Measurements from ENCODE around the gene ANXA10. TPM values are rescaled to one million over a fixed set of nuclear protein-coding genes. Genes with fewer than 3 reads are reported as not detected.
"Not testable (repeated sequence)": the region's sequence is repeated elsewhere in the genome, so short reads cannot be mapped to it uniquely, and the experiment has no call there.

The ANXA10 gene
- total RNA-seq, 3 donors from 2014 or later = not detected

DNA sequence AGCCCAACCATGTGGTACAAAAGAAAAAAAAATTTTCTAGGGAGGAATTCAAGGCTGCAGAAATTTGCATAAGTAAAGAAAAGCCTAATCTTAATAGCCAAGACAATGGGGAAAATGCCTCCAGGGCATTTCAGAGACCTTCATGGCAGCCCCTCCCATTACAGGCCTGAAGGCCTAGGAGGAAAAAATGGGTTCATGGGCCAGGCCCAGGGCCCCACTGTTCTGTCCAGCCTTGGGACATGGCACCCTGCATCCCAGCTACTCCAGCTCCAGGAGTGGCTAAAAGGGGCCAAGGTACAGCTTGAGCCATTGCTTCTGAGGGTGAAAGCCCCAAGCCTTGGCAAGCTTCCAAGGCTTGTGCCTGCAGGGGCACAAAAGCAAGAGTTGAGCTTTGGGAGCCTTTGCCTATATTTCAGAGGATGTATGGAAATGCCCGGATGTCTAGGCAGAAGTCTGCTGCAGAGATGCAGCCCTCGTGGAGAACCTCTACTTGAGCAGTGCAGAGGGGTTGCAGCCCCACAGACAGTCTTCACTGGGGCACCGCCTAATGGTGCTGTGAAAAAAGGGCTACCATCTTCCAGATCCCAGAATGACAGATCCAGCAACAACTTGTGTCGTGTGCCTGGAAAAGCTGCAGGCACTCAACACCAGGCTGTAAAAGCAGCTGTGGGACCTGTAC is 111.0 kb downstream of the ANXA10 start:
- Histone ChIP-seq H3K9me3 (peaks cover 14 to 15% of the 10 kb centered on the region in 2 donors), H3K4me3 (no peak overlapping the region), H3K4me1 (no peaks in the 10 kb centered on the region), H3K27ac (no peak overlapping the region), H3K36me3 (no peaks in the 10 kb centered on the region), H3K27me3 (no peaks in the 10 kb centered on the region)
- no peak for TF ChIP-seq POLR2AphosphoS5 (IDR thresholded peaks at IDR 0.05)
- TF ChIP-seq, protein P1, sequence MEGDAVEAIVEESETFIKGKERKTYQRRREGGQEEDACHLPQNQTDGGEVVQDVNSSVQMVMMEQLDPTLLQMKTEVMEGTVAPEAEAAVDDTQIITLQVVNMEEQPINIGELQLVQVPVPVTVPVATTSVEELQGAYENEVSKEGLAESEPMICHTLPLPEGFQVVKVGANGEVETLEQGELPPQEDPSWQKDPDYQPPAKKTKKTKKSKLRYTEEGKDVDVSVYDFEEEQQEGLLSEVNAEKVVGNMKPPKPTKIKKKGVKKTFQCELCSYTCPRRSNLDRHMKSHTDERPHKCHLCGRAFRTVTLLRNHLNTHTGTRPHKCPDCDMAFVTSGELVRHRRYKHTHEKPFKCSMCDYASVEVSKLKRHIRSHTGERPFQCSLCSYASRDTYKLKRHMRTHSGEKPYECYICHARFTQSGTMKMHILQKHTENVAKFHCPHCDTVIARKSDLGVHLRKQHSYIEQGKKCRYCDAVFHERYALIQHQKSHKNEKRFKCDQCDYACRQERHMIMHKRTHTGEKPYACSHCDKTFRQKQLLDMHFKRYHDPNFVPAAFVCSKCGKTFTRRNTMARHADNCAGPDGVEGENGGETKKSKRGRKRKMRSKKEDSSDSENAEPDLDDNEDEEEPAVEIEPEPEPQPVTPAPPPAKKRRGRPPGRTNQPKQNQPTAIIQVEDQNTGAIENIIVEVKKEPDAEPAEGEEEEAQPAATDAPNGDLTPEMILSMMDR (IDR thresholded peaks at IDR 0.05) = no peak
- TF ChIP-seq POLR2A (IDR thresholded peaks at IDR 0.05) = no peak
- DNase-seq (ENCODE audit: low spot score in 2 of 2) = no peak
- intact Hi-C loops (cut with DNase I; ENCODE audit: low total_unique reads) = no loop called here

- DNase-seq (ENCODE audit: low spot score in 2 of 2) = no peak
- TF ChIP-seq POLR2AphosphoS5 (IDR thresholded peaks at IDR 0.05) (no peak), POLR2A (IDR thresholded peaks at IDR 0.05) (no peak)
- TF ChIP-seq, protein P1 (IDR thresholded peaks at IDR 0.05) = no peak
- intact Hi-C loops (cut with DNase I; ENCODE audit: low total_unique reads) = no loop called here
- Histone ChIP-seq H3K36me3 (no peaks in the 10 kb centered on the region), H3K4me1 (no peaks in the 10 kb centered on the region), H3K27me3 (no peaks in the 10 kb centered on the region), H3K9me3 (no peaks in the 10 kb centered on the region), H3K27ac (no peak overlapping the region), H3K4me3 (no peak overlapping the region)
Measured at GRCh38 chr4:168208957-168209614, 116.7 kb downstream of the ANXA10 start.

- Histone ChIP-seq H3K4me3 (no peak overlapping the region), H3K36me3 (no peaks in the 10 kb centered on the region), H3K27ac (no peak overlapping the region), H3K9me3 (no peaks in the 10 kb centered on the region), H3K4me1 (no peaks in the 10 kb centered on the region), H3K27me3 (no peaks in the 10 kb centered on the region)
- no peak for DNase-seq (ENCODE audit: low spot score in 2 of 2)
- TF ChIP-seq POLR2A (IDR thresholded peaks at IDR 0.05) = no peak
- no peak for TF ChIP-seq POLR2AphosphoS5 (IDR thresholded peaks at IDR 0.05)
- TF ChIP-seq, protein P1 (IDR thresholded peaks at IDR 0.05) = no peak
- intact Hi-C loops (cut with DNase I; ENCODE audit: low total_unique reads) = no loop called here
Measured at GRCh38 chr4:168212656-168213055, 120.3 kb downstream of the ANXA10 start.

GRCh38 chr4:168213511-168213910 is 121.2 kb downstream of the ANXA10 start:
- H3K9me3 ChIP-seq; DNase-seq (ENCODE audit: low spot score in 2 of 2); H3K27ac ChIP-seq; intact Hi-C loops (cut with DNase I; ENCODE audit: low total_unique reads); H3K36me3 ChIP-seq; H3K27me3 ChIP-seq; H3K4me3 ChIP-seq; H3K4me1 ChIP-seq: not testable (repeated sequence)

- no peaks in the 10 kb centered on the region for H3K27me3 ChIP-seq
- DNase-seq (ENCODE audit: low spot score in 2 of 2) = no peak
- no peak overlapping the region for H3K4me3 ChIP-seq
- no peak overlapping the region for H3K27ac ChIP-seq
- H3K4me1 ChIP-seq = no peaks in the 10 kb centered on the region
- intact Hi-C loops (cut with DNase I; ENCODE audit: low total_unique reads) = no loop called here
- no peaks in the 10 kb centered on the region for H3K9me3 ChIP-seq
- no peak for TF ChIP-seq POLR2A (IDR thresholded peaks at IDR 0.05)
- TF ChIP-seq, protein P1 (IDR thresholded peaks at IDR 0.05) = no peak
- TF ChIP-seq POLR2AphosphoS5 (IDR thresholded peaks at IDR 0.05) = no peak
- no peaks in the 10 kb centered on the region for H3K36me3 ChIP-seq
Measured at GRCh38 chr4:168218645-168219044, 126.3 kb downstream of the ANXA10 start.

Data from breast epithelium (tissue), 4 donors.